Activated naive CD4-positive, alpha-beta T cell treated with anti-CD3 and anti-CD28 coated beads, Interleukin-2, amount 50 U/mL, for 16 hours (primary cell): ENCODE measurements around the gene KIF3A.
A peak's percentile ranks its signal among the peaks of the same experiment; 100 is the strongest.

Experiments used
- DNase-seq: peaks from one replicate; pipeline ENCODE4 v3.0.0-alpha.2; 2020

The KIF3A gene

DNA sequence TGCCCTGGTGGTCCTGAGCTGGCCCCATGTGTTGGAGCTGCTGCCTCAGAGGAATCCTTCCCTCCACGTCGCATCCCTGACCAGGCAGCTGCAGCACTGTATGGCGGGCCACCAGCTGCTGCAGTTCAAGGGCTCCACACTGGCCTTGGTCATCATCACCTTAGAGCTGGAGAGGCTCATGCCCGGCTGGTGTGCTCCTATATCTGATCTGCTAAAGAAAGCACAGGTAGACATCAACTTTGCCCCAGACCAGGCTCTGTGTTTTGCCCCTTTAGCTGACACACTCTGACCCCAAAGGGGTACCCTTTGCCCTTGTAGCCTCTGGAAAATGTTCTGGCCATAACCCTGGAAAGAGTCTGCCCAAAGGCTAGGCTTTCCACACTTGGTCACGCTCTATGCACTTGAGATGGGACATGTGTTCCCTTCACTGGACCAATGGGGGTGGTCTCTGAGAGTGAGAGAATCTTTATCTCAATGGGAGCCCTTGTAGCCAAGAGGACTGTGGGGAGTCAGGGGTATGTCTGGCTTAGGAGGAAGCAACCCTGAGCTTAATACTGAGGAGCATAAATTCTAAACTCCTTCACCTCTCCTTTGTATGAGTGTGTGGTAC lies 14.7 kb upstream of the KIF3A start:
- no peak for DNase-seq

DNA sequence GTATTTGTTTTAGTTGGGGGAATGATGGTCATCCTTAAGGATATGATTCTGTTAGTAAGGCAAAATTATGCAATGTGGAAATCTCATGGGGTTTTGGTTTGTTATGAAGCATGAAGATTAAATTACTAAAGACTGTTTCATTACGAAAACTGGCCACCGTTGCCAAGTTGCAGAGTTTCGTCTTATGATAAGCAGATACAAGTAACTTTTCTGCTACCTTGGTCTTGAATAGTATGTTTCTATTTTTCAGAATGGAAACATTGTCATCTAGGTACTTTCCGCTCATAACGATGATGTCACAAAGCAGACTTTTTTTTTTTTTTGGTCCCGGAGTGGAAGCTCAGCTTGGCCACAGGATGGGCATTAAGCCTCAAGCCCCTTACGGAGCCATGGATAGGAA lies 14.1 kb upstream of the KIF3A start:
- DNase-seq, result no peak

DNA sequence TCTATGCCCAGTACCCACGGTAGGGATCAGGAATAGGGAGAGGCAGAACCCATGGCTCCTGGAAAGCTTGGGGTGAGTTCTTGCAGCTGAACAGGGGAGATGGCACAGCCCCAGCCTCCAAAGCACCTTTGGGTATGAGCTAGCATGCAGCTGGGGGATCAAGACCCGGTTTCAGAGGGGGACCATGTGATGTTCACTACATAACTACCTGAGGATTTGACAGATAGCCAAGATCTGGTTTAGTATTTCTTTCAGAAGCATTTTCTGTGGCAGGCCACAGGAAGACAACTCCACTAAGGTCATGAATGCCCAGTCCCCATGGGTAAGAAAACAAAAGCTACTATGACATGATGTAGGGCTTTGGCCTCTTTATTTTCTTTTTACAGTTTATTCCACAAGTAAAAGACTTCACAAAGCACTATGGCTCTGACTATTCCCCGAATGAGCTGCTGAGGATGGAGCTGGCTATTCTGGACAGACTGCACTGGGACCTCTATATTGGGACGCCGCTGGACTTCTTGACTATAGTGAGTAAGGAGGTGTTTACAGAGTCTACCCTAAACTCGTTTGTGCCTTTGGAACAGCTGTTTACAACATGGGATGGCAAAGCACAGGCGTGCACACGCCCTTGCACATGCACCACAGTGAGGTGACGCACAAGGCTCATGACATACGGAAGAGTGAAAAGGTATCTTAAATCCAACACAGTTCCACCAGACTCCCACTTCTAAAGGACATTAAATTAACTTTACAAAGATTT lies 13.3 kb upstream of the KIF3A start:
- DNase-seq, result no peak

DNA sequence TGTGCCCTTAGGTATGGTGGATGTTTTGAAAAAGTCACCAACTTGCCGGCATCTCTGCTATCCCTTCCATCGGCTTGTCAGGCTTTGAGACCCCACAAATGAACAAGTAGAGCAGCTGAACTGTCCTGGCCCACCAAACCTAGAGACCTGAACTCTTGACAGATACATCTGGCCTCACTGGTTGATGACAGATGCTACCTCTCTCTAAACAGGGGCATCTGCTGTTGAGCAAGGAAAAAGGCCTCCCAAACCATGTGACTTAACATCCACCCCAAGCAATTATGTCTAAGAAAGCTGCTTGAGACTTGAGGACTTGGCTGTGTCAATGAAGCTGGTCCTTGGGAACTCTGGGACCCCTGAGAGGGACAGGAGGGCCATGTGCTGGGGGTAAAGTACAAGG lies 12.2 kb upstream of the KIF3A start:
- DNase-seq, result no peak

DNA sequence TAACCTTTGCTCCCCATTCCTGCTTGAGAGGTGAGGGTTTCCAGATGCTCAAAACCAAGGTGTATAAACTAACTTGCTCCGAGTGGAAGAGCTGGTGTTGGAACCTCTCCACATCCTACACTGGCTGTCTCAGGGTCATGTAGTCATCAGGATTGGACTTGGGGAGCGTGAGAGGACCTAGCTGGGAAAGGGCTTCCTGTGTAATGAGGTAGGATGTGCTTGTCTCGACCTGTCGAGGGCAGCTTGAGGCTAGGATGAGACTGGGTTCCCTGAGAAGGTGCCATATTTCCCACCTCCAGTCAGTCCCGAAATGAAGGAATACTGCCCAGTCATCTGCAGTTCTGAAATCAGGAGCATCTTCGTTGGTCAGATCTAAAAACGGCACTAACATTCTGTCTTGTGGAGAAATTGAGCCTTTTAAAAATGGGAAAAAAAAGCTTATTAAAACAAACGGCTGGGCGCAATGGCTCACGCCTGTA lies 11.2 kb upstream of the KIF3A start:
- DNase-seq, result no peak

DNA sequence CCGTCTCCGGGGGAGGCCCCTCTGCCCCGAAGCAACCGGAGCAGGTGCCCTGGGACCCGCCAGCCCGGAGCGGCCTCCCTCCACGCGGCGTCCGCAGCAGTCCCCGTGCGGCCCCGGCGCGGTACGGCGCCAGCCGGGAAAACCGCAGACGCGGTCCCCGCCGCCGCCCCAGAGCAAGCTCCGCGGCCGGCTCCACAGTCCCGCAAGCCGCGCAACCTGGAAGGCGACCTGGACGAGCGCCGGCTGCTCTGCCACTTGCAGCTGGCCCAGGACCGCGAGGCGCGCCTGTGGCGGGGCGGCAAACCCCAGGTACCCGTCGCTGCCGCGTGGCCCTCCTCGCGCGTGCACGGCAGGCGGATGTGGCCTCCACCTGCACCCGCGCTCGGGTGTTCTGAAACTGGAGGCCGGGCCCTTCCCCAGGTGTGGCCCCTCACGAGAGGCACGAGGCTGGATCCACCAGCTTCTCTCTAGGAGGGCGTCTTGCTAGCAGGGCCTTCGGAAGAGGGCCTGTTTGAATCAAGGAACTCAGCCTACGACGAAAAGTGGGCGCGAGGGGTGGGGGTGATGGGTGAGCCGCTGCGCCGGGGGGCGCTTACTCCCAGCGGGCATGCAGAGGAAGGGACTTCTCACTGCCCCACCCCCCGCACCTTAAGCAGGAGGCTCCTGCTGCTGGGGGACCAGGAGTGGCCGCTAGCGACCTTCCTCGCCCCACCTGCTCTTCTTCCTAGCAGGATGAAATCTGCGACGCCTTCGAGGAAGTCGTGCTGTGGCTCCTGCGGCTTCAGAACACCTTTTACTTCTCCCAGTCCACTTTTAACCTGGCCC lies 10.5 kb upstream of the KIF3A start:
- DNase-seq, result peak; percentile 66

DNA sequence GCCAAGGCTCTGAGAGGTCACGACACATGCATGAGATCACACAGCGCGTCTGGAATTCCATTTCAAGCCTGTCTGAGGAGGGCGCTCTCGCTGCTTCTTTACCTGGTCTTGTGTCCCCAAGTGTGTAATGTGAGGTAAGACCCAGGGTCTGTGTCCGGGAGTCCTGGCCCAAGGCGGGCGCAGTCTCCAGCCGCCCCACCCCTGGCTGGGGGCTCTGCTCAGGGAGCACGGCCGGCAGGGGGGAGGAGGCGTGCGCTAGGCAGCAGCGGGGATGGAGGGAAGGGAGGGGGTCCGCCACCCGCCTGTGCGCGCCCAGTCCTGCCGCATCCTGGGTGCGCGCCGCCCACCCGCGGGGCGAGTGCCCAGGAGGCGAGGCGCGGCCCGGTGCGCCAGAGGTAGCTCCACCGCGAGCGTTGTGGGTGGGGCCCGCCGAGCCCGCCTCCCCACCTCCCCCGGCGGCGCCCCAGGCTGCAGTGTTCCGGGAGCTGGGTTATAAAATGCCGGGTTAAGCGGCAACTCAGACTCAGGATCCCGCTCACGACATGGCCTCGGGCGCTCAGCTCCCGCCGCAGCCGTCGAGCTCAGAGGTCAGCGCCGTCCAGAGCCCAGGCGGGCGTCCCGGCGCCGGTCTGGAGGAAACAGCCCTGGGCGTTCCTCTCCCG lies 9.7 kb upstream of the KIF3A start, which contains the start of gene CCNI2:
Gene CCNI2, plus strand, starts transcription at position 473 of the 662 bp plus-strand sequence. Its CDS starts 70 bp downstream, at position 543.
- DNase-seq, result peak; percentile 72

DNA sequence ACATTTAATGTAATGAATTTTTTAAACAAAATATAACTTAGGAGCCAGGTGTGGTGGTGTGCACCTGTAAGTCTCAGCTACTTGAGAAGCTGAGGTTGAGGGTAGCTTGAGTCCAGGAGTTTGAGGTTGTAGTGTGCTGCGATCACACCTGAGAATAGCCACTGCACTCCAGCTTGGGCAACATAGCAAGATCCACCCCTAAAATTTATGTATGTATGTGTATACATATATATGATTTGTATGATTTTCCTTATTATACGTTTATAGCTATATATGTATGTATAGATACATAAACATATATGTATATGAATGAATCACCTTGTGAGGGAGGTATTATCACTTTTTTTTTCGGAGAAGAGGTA lies 9.2 kb upstream of the KIF3A start:
- DNase-seq, result no peak

DNA sequence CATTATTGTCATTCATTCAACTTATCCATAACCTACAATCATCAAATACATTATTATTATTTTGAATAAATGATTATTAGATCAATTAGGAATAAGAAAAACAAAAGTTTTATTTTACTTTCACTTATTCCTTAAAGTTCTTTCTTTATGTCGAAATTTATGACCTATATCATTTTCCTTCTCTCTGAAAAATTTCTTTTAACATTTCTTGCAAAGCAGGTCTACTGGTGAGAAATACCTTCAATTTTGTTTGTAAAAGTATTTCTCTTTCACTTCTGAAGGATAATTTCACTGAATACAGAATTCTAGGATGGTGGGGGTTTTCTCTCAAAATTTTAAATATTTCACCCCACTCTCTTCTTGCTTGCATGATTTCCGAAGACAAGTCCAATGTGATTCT lies 7.3 kb upstream of the KIF3A start:
- no peak for DNase-seq

DNA sequence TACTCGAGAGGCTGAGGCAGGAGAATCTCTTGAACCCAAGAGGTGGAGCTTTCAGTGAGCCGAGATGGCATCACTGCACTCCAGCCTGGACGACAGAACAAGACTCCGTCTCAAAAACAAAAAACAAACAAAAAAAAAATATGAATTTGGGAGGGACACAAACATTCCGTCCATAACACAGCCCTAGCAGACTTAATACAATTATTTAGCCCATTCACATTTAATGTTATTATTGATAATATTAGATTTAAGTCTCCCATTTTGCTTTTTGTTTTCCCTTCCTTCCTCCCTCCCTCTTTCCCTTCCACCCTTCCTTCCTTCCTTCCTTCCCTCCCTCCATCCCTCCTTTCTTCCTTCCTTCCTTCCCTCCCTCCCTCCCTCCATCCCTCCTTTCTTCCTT lies 5.3 kb upstream of the KIF3A start:
- DNase-seq, result no peak

DNA sequence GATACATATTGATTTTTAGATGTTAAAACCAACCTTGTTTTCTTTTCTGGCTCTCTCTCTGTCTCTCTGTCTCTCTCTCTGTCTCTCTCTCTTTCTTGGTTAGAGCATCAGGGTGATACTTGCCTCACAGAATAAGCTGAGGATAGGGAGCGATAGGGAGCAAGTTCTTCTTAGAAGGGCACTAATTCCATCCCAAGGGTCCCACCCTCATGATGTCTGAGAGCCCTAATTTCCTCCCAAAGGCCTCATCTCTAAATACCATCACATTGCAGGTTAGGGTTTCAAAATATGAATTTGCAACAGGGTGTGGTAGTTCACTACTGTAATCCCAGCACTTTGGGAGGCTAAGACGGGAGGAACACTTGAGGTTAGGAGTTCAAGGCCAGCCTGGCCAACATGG lies 4.8 kb upstream of the KIF3A start:
- no peak for DNase-seq

DNA sequence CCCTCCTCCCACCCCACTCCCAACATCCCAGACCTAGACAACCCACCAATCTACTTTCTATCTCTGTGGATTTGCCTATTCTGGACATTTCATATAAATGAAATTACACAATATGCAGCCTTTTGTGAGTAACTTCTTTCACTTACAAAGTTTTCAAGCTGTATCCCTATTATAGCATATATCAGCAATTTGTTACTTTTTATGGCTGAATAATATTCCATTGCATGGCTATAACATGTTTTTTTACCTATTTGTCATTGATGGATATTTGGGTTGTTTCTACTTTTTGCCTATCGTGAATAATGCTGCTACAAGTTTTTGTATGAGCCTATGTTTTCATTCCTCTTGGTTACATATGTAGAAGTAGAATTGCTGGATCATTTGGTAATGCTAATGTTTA lies 1.9 kb upstream of the KIF3A start:
- no peak for DNase-seq

DNA sequence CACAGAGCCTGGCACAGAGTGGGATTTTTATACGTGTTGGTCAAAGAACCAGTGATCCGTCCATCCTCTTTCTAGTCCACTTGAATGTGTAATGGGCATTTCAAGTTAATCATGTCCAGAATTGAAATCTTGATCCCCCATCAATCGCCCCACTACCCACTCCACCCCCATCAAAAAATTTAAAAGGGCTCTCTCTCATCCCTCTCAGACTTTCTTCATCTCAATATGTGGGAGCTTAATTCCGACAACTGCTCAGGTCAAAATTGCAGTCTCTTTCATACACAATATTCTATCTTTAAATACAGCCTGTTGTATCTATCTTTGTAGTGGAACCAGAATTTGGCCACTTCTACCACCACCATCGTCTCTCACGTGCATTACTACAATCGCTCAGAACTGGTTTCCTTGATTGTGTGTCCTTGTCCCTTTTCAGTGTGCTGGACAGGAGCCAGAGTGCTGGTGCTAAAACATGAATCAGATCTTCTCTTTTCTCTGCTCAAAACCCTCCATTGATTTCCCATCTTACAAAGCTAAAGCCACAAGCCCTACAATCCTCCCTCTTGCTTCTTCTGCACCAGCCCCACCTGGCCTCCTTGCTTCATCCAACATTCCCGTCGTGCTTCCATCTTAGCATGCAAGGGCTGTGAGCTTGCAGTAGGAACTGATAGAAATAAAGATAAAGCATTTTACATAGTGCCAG lies 786 bp upstream of the KIF3A start:
- DNase-seq, result no peak

DNA sequence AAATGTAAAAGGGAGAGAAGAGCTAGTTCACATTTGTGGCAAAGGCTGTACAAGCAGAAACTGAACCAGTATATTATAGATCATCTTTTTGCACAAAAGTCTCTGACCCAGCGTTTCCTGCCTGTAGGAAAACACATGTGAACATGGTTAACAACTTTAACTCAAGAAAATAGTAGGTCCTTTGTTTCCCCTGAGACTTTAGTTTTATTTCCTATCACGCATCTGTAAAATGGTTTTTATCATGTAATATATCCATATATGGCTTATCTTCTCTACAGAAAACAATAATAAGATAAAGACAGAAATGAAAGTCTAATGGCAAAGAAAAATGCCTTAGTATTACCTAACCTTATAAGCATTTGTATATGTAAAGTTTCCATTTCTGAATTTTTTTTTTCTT lies 2.7 kb downstream of the KIF3A start:
- DNase-seq, result no peak

DNA sequence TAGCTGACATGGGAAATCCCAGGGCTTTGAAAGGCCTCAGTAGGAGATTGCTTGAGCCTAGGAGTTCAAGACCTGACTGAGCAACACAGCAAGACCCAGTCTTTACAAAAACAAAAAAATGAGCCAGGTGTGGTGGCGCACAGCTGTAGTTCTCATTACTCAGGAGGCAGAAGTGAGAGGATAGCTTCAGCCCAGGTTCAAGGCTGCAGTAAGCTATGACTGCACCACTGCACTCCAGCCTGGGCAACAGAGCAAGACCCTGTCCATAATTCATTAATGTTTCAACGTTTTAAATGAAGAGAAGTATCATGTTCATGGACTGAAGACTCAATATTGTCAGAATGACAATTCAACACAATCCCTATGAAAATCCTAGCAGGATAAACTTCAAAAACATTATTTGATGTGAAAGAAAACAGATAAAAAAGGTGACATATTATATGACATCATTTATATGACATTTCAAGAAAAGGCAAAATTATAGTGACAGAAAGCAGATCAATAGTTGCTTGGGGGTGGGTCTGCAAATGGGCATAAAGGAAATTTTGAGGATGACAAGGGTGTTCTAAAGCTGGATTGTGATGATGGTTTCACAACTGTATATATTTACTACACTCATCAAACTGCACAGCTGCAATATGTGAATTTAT lies 3.7 kb downstream of the KIF3A start:
- no peak for DNase-seq

DNA sequence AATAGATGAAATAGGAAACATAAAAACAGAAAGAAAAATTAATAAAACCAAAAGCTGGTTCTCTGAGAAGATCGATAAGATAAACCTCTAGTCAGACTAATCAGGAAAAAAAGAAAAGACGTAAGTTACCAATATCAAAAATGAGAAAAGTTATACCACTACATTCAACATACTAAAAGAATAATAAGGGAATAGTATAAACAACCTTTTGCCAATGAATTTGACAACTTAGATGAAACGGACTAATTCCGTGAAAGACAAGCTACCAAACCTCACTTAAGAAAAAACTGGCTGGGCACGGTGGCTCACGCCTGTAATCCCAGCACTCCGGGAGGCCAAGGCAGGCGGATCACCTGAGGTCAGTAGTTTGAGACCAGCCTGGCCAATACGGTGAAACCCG lies 7.5 kb downstream of the KIF3A start:
- DNase-seq, result no peak

DNA sequence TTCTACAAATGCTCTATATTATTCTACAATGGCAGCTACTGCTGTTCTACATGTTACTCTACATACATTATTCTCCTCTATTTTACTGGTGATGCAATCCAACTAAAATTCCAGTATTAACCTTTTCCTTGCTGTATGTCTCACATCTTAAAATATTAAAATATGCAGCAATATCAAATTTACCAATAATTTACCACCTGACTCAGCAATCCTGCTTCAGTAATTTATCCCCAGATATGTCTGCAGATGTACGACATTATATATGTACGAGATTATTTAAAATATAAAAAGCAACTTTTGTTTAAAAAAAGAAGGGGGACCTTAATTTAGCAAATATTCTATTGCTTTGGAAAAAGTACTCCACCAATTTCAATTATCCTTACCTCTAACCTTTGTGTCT lies 11.6 kb downstream of the KIF3A start:
- no peak for DNase-seq

DNA sequence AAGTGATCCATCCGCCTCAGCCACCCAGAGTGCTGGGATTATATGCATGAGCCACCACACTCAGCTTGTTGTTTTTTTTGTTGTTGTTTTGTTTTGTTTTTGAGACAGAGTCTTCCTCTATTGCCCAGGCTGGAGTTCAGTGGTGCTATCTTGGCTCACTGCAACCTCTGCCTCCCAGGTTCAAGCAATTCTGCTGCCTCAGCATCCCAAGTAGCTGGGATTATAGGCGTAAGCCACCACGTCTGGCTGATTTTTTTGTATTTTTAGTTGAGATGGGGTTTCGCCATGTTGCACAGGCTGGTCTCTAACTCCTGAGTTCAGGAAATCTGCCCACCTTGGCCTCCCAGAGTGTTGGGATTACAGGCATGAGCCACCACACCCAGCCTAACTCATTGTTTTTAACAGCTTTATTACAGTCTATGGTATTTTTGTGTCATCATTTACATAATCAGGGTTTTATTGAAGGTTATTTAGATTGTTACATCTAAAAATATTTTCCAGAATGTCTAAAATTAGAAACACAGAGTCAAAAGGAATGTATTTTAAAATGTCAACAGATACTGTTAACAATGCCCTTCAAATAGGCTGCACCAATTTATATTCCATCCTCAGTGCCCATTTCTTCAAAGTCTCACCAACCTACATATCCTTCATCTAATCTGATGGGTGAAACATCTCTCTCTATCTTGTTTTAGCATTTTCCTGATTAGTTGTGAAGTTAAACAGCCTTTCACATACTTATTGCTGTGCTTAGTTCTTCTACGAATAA lies 18.6 kb downstream of the KIF3A start:
- no peak for DNase-seq

DNA sequence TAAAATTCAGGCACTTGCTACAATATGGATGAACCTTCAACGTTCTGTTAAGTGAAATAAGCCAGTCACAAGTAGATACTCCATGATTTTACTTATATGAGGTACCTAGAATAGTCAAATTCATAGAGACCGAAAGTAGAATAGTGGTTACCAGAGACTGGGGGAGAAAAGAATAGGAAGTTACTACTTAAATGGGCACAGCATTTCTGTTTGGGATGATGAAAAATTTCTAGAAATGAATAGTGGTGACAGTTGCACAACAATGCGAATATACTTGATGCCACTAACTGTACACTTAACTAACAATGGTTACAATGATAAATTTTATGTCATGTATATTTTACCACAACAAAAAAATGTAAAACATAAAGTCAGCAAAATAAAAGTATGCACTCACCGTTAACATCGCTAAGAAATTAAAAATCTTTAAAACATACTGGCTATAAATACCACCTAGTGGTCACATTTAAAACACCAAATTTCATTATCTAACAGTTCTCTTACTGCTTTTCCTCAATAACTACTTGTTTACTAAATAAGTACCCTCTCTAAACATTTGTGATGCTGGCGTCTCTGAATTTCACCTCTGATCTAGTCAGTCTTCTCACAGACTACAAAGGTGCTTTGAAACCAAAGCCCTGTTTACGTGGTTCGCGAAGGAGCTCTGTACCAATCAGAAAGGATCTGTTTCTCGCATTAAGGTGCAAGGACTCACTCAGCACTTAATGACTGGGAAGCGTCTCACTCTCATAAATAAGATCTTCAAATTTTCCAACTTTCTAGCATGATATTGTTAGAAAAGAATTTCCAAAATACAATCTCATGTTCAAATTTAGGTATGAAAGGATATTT lies 22.7 kb downstream of the KIF3A start:
- no peak for DNase-seq

DNA sequence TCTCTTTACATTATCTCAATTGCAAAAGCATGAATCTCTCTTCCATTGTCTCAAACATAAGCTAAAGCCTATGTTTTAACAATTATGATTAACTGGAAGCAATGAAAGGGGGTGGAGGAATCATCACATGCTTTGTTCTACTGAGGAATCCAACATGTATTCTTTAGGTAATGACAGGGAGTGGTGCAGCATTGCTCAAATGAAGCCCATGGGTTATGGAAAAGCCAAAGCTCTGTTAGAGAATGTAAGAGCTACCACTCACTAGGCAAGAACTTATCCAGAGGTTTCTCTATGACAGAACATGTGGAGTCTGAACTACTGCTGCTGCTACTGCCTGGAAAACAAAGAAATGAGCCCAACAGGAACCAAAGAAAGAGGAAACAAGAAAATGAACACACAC lies 28.7 kb downstream of the KIF3A start:
- DNase-seq, result no peak
